ENCODE measurements around the gene TCF12. TPM values are rescaled to one million over a fixed set of nuclear protein-coding genes. Genes with fewer than 3 reads are reported as not detected.

Gene TCF12
- total and polyA plus RNA-seq, 2 of the 8 experiments (the other 6 are each of a cell fraction or from before 2014, with no cell fraction given) = 85.8 to 101 TPM

DNA sequence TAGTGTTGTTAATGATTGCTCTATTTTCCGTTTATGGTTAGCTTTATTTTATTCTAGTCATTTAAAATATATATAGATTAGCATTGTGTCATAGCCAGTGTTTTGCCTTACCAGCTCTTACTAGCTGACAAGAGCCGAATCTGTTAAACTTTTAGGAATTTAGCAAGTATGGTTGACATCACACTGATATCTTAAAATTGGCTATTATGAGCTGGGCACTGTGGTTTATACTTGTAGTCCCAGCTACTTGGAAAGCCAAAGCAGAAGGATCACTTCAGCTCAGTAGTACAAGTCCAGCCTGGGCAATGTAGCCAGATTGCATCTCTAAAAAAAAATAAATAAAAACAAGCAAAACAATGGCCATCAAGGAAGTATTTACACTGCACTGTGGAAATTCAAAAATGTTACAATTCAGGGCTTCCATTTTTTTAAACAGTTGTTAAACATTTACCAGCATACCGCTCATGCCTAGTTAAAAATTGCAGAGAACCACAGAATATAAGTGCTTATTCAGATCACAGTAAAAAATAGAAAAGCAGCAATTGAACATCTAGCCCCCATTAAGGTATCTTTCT lies 249.5 kb downstream of the TCF12 start:
- POLR2A ChIA-PET (ENCODE audit: partially characterized antibody) = no interaction called here
- Histone ChIP-seq H3K18ac (ENCODE audit: extremely low read depth, low read length) (no peak overlapping the region), H3K9me3 (ENCODE audit: insufficient read depth in 2 of 2, low read depth in 1 of 2, low read length in 1 of 2) (no peaks in the 10 kb centered on the region), H3K4me3 (ENCODE audit: extremely low read depth in 1 of 4, insufficient read depth in 2 of 4, low read depth in 3 of 4, low read length in 4 of 4) (no peak overlapping the region), H4K20me1 (replicated peaks in 1 of 2; ENCODE audit: control insufficient read depth in 1 of 2, insufficient read depth in 2 of 2, low read length in 2 of 2) (no peaks in the 10 kb centered on the region), H4K91ac (replicated peaks; ENCODE audit: insufficient read length, low read length) (no peak overlapping the region), H3K27me3 (replicated peaks in 1 of 4; ENCODE audit: control insufficient read depth in 3 of 4, extremely low read depth in 1 of 4, insufficient read depth in 3 of 4, low read length in 3 of 4) (no peaks in the 10 kb centered on the region), H3K36me3 (ENCODE audit: control insufficient read depth in 2 of 4, insufficient read depth in 4 of 4, low read length in 3 of 4) (no peaks in the 10 kb centered on the region; a peak in 2 of 8 replicates), H3K4me2 (ENCODE audit: insufficient read depth in 1 of 2, low read depth in 2 of 2, low read length in 2 of 2) (no peak overlapping the region), H2BK5ac (ENCODE audit: low read depth, low read length) (no peak overlapping the region), H2BK12ac (ENCODE audit: low read depth, low read length) (no peak overlapping the region), H4K8ac (ENCODE audit: extremely low read depth, insufficient read depth, low read length) (no peak overlapping the region), H3K4ac (replicated peaks; ENCODE audit: insufficient read length, low read depth, low read length) (no peak overlapping the region), H3K79me1 (ENCODE audit: low read depth, low read length) (no peaks in the 10 kb centered on the region), H3K56ac (replicated peaks; ENCODE audit: insufficient read length, low read depth, low read length) (no peak overlapping the region), H3K23me2 (ENCODE audit: low read depth, low read length) (no peaks in the 10 kb centered on the region), H3K27ac (ENCODE audit: low read depth, low read length) (no peak overlapping the region), H2BK120ac (replicated peaks; ENCODE audit: low read depth, low read length) (no peak overlapping the region), H3K79me2 (ENCODE audit: control insufficient read depth in 1 of 2, insufficient read depth in 2 of 2, low read length in 2 of 2) (no peaks in the 10 kb centered on the region; a peak in 1 of 4 replicates), H2AFZ (ENCODE audit: low read length) (no peak overlapping the region), H2BK15ac (ENCODE audit: low read length) (no peak overlapping the region), H3K23ac (ENCODE audit: insufficient read length) (no peak overlapping the region), H2BK20ac (ENCODE audit: low read length) (no peak overlapping the region), H3K4me1 (replicated peaks in 1 of 4; ENCODE audit: control insufficient read depth in 3 of 4, insufficient read depth in 4 of 4, low read length in 3 of 4) (no peaks in the 10 kb centered on the region), H3K9ac (replicated peaks in 1 of 4; ENCODE audit: extremely low read depth in 1 of 4, low read depth in 3 of 4, low read length in 3 of 4) (no peak overlapping the region), H2AK5ac (ENCODE audit: low read depth, low read length) (no peak overlapping the region), H4K5ac (ENCODE audit: insufficient read length, low read depth, low read length) (no peak overlapping the region), H3K14ac (ENCODE audit: insufficient read length) (no peak overlapping the region)
- 85% methylated on average over 3 of the region's 3 CpGs; no CpG with 5 or more reads in 1 of the 2 experiments for WGBS, 2 experiments (ENCODE audit: extremely low coverage in 1 of 2, insufficient coverage in 1 of 2, insufficient read length in 1 of 2, insufficient replicate concordance in 2 of 2, low coverage in 1 of 2, low lambda C conversion rate in 2 of 2, missing lambda C conversion rate in 1 of 2)
- no peak for DNase-seq (ENCODE audit: low read depth in 1 of 2, low spot score in 2 of 2)
- CTCF ChIA-PET (ENCODE audit: partially characterized antibody) = interaction anchor here (0.7 kb wide), 1 partner anchor 92 kb away, joined by 3 read pairs; no protein-coding TSS in a partner anchor
- FAIRE-seq = no peak
- no peak for TF ChIP-seq BRCA1 (IDR thresholded peaks at IDR 0.05; ENCODE audit: low read depth, low read length)
- TF ChIP-seq CBX8 (IDR thresholded peaks at IDR 0.05; ENCODE audit: borderline replicate concordance, low read depth, low read length) = no peak
- TF ChIP-seq TBP (IDR thresholded peaks at IDR 0.05; ENCODE audit: low read depth, low read length) = no peak
- TF ChIP-seq, protein P1, sequence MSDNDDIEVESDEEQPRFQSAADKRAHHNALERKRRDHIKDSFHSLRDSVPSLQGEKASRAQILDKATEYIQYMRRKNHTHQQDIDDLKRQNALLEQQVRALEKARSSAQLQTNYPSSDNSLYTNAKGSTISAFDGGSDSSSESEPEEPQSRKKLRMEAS (IDR thresholded peaks at IDR 0.05) = no peak
- no peak for TF ChIP-seq RNF2 (IDR thresholded peaks at IDR 0.05; ENCODE audit: borderline replicate concordance, low read depth, low read length, missing control alignments, poor library complexity, severe bottlenecking)
- no peak for TF ChIP-seq GTF2F1 (IDR thresholded peaks at IDR 0.05; ENCODE audit: borderline replicate concordance, low read depth, low read length)
- no peak for TF ChIP-seq GABPA (IDR thresholded peaks at IDR 0.05; ENCODE audit: borderline replicate concordance, insufficient read depth, low read length)
- TF ChIP-seq TEAD4 (IDR thresholded peaks at IDR 0.05; ENCODE audit: low read depth, low read length) = no peak
- no peak for TF ChIP-seq RBBP5 (IDR thresholded peaks at IDR 0.05; ENCODE audit: borderline replicate concordance, low read depth, low read length)
- no peak for TF ChIP-seq CHD1 (IDR thresholded peaks at IDR 0.05; ENCODE audit: low read depth, low read length)
- no peak for TF ChIP-seq CEBPB (IDR thresholded peaks at IDR 0.05; ENCODE audit: low read depth, low read length)
- TF ChIP-seq PHF8 (conservative IDR thresholded peaks at IDR 0.05; ENCODE audit: low read depth, low read length) = no peak
